ENCODE measurements around the gene EIF2B5. TPM values are rescaled to one million over a fixed set of nuclear protein-coding genes. Genes with fewer than 3 reads are reported as not detected.
"Not testable (repeated sequence)": the region's sequence is repeated elsewhere in the genome, so short reads cannot be mapped to it uniquely, and the experiment has no call there.

The EIF2B5 gene
- total RNA-seq, 1 experiment from 2014 or later, result 40.8 TPM

GRCh38 chr3:184145751-184146270 lies 10.7 kb downstream of the EIF2B5 start:
- DNase-seq (ENCODE audit: low read depth), result no peak

- no peak for DNase-seq (ENCODE audit: low read depth)
These were observed 12.9 kb downstream of the EIF2B5 start for GRCh38 chr3:184148076-184148475.

GRCh38 chr3:184149123-184149522 lies 14.0 kb downstream of the EIF2B5 start:
- DNase-seq (ENCODE audit: low read depth), result no peak

GRCh38 chr3:184149770-184150169 lies 14.6 kb downstream of the EIF2B5 start:
- not testable (repeated sequence) for DNase-seq (ENCODE audit: low read depth)

GRCh38 chr3:184154885-184155643 lies 19.9 kb downstream of the EIF2B5 start, which contains the start of gene DVL3:
Gene DVL3, plus strand, starts transcription at chr3:184155377. Its CDS starts 259 bp downstream, at chr3:184155636.
- peak; percentile 72 for DNase-seq (ENCODE audit: low read depth)

- DNase-seq (ENCODE audit: low read depth), result no peak
These were observed 20.7 kb downstream of the EIF2B5 start for GRCh38 chr3:184155644-184156521.

- DNase-seq (ENCODE audit: low read depth), result peak; percentile 75
These were observed 21.4 kb downstream of the EIF2B5 start for GRCh38 chr3:184156522-184156955.

- DNase-seq (ENCODE audit: low read depth), result no peak
These were observed 22.0 kb downstream of the EIF2B5 start for GRCh38 chr3:184157206-184157605.

- no peak for DNase-seq (ENCODE audit: low read depth)
These were observed 23.2 kb downstream of the EIF2B5 start for GRCh38 chr3:184158404-184158803.

- DNase-seq (ENCODE audit: low read depth), result no peak
These were observed 25.3 kb downstream of the EIF2B5 start for GRCh38 chr3:184160456-184160855.

GRCh38 chr3:184162571-184163070 lies 27.5 kb downstream of the EIF2B5 start:
- not testable (repeated sequence) for DNase-seq (ENCODE audit: low read depth)

- no peak for DNase-seq (ENCODE audit: low read depth)
These were observed 29.6 kb downstream of the EIF2B5 start for GRCh38 chr3:184164648-184165330.

GRCh38 chr3:184165543-184165942 lies 30.4 kb downstream of the EIF2B5 start:
- no peak for DNase-seq (ENCODE audit: low read depth)

GRCh38 chr3:184166671-184167070 lies 31.5 kb downstream of the EIF2B5 start:
- DNase-seq (ENCODE audit: low read depth), result no peak

GRCh38 chr3:184167786-184168185 lies 32.6 kb downstream of the EIF2B5 start:
- DNase-seq (ENCODE audit: low read depth), result no peak

- peak; percentile 81 for DNase-seq (ENCODE audit: low read depth)
These were observed 33.4 kb downstream of the EIF2B5 start for GRCh38 chr3:184168363-184169120.

GRCh38 chr3:184169896-184170875 lies 35.0 kb downstream of the EIF2B5 start:
- DNase-seq (ENCODE audit: low read depth), result no peak

- DNase-seq (ENCODE audit: low read depth), result no peak
These were observed 36.4 kb downstream of the EIF2B5 start for GRCh38 chr3:184171562-184171961.

GRCh38 chr3:184172681-184173373 lies 37.7 kb downstream of the EIF2B5 start:
- DNase-seq (ENCODE audit: low read depth), result peak; percentile 88
